ENCODE results near the gene PER1.

PER1 gene

DNA sequence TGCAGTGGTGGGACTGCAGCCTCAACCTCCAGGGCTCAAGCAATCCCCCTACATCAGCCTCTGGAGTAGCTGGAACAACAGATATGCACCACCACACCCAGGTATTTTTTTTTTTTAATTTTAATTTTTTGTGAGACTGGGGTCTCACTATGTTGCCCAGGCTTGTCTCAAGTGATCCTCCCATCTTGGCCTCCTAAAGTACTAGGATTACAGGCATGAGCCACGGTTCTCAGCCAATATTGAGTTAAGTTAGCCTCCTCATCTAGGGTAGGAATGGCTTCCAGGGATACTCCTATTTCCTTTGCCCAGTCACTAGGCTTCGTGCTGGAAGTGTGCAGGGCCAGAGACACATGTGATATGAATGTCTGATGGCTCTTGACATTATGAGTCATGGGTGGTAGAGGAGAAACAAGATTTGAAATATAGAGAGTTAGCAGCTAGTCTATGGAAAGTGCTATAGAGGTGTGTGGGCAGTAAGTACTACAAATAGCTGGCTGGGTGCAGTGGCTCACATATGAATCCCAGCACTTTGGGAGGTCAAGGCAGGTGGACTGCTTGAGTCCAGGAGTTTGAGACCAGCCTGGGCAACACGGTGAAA, 20.3 kb downstream of the PER1 start:
- H3K9me3 ChIP-seq (ENCODE audit: insufficient read depth, low read depth, low read length), result no peaks in the 10 kb centered on the region
- no peaks in the 10 kb centered on the region for H3F3A ChIP-seq (ENCODE audit: low read depth)
- no peaks in the 10 kb centered on the region for H3K36me3 ChIP-seq (ENCODE audit: insufficient read depth, low read length)
- no peaks in the 10 kb centered on the region for H4K20me1 ChIP-seq (ENCODE audit: insufficient read depth, low read length, poor library complexity, severe bottlenecking)
- no peak overlapping the region for H3K4me3 ChIP-seq (ENCODE audit: low read length, poor library complexity, severe bottlenecking)
- H3K27me3 ChIP-seq (ENCODE audit: insufficient read depth, low read length, poor library complexity, severe bottlenecking), result no peaks in the 10 kb centered on the region
- peaks cover 4% of the 10 kb centered on the region for H3K4me1 ChIP-seq (ENCODE audit: insufficient read depth, low read length, poor library complexity, severe bottlenecking)
- H3K4me2 ChIP-seq (ENCODE audit: low read depth, low read length, poor library complexity, severe bottlenecking), result no peak overlapping the region
- H3K9me2 ChIP-seq (replicated peaks; ENCODE audit: low read depth, low read length), result no peaks in the 10 kb centered on the region
- no peak overlapping the region for H3K9ac ChIP-seq (ENCODE audit: low read depth, low read length, poor library complexity, severe bottlenecking)
- TF ChIP-seq EZH2phosphoT487 (IDR thresholded peaks at IDR 0.05; ENCODE audit: borderline replicate concordance), result no peak
- TF ChIP-seq, protein P1, sequence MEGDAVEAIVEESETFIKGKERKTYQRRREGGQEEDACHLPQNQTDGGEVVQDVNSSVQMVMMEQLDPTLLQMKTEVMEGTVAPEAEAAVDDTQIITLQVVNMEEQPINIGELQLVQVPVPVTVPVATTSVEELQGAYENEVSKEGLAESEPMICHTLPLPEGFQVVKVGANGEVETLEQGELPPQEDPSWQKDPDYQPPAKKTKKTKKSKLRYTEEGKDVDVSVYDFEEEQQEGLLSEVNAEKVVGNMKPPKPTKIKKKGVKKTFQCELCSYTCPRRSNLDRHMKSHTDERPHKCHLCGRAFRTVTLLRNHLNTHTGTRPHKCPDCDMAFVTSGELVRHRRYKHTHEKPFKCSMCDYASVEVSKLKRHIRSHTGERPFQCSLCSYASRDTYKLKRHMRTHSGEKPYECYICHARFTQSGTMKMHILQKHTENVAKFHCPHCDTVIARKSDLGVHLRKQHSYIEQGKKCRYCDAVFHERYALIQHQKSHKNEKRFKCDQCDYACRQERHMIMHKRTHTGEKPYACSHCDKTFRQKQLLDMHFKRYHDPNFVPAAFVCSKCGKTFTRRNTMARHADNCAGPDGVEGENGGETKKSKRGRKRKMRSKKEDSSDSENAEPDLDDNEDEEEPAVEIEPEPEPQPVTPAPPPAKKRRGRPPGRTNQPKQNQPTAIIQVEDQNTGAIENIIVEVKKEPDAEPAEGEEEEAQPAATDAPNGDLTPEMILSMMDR (conservative IDR thresholded peaks at IDR 0.05; ENCODE audit: low read length), result no peak
- H3K79me2 ChIP-seq (ENCODE audit: insufficient read depth, low read length), result no peaks in the 10 kb centered on the region
- H2AFZ ChIP-seq (ENCODE audit: low read length), result no peak overlapping the region

GRCh38 chr17:8128125-8128784, 23.9 kb downstream of the PER1 start:
- H3K4me2 ChIP-seq (ENCODE audit: low read depth, low read length, poor library complexity, severe bottlenecking), result no peak overlapping the region

GRCh38 chr17:8126491-8127066, 25.6 kb downstream of the PER1 start:
- Histone ChIP-seq H3K79me2 (ENCODE audit: insufficient read depth, low read length) (no peaks in the 10 kb centered on the region), H3K9ac (ENCODE audit: low read depth, low read length, poor library complexity, severe bottlenecking) (peak overlapping the region; percentile 76), H3K36me3 (ENCODE audit: insufficient read depth, low read length) (no peaks in the 10 kb centered on the region), H2AFZ (ENCODE audit: low read length) (peak overlapping the region; percentile 95), H3K9me2 (replicated peaks; ENCODE audit: low read depth, low read length) (no peaks in the 10 kb centered on the region), H3F3A (ENCODE audit: low read depth) (no peaks in the 10 kb centered on the region), H3K9me3 (ENCODE audit: insufficient read depth, low read depth, low read length) (no peaks in the 10 kb centered on the region), H4K20me1 (ENCODE audit: insufficient read depth, low read length, poor library complexity, severe bottlenecking) (no peaks in the 10 kb centered on the region), H3K4me2 (ENCODE audit: low read depth, low read length, poor library complexity, severe bottlenecking) (peak overlapping the region; percentile 93), H3K27me3 (ENCODE audit: insufficient read depth, low read length, poor library complexity, severe bottlenecking) (peaks cover 7% of the 10 kb centered on the region), H3K4me1 (ENCODE audit: insufficient read depth, low read length, poor library complexity, severe bottlenecking) (peaks cover 37% of the 10 kb centered on the region), H3K4me3 (ENCODE audit: low read length, poor library complexity, severe bottlenecking) (peak overlapping the region; percentile 91)
- no peak for TF ChIP-seq EZH2phosphoT487 (IDR thresholded peaks at IDR 0.05; ENCODE audit: borderline replicate concordance)
- TF ChIP-seq, protein P1 (conservative IDR thresholded peaks at IDR 0.05; ENCODE audit: low read length), result no peak

More at GRCh38 chr17:8128125-8128784, 23.9 kb downstream of the PER1 start:
- TF ChIP-seq, protein P1 (conservative IDR thresholded peaks at IDR 0.05; ENCODE audit: low read length), result no peak
- TF ChIP-seq EZH2phosphoT487 (IDR thresholded peaks at IDR 0.05; ENCODE audit: borderline replicate concordance), result no peak
- Histone ChIP-seq H3K4me3 (ENCODE audit: low read length, poor library complexity, severe bottlenecking) (no peak overlapping the region), H3K27me3 (ENCODE audit: insufficient read depth, low read length, poor library complexity, severe bottlenecking) (no peaks in the 10 kb centered on the region), H3K4me1 (ENCODE audit: insufficient read depth, low read length, poor library complexity, severe bottlenecking) (peaks cover 26% of the 10 kb centered on the region), H3K79me2 (ENCODE audit: insufficient read depth, low read length) (no peaks in the 10 kb centered on the region), H3K36me3 (ENCODE audit: insufficient read depth, low read length) (no peaks in the 10 kb centered on the region), H3K9me3 (ENCODE audit: insufficient read depth, low read depth, low read length) (no peaks in the 10 kb centered on the region), H3K9me2 (replicated peaks; ENCODE audit: low read depth, low read length) (no peaks in the 10 kb centered on the region), H3K9ac (ENCODE audit: low read depth, low read length, poor library complexity, severe bottlenecking) (no peak overlapping the region), H4K20me1 (ENCODE audit: insufficient read depth, low read length, poor library complexity, severe bottlenecking) (no peaks in the 10 kb centered on the region), H3F3A (ENCODE audit: low read depth) (no peaks in the 10 kb centered on the region), H2AFZ (ENCODE audit: low read length) (no peak overlapping the region)

Data from Loucy (cell line).